Measurements from ENCODE around the gene FICD.

The FICD gene

DNA sequence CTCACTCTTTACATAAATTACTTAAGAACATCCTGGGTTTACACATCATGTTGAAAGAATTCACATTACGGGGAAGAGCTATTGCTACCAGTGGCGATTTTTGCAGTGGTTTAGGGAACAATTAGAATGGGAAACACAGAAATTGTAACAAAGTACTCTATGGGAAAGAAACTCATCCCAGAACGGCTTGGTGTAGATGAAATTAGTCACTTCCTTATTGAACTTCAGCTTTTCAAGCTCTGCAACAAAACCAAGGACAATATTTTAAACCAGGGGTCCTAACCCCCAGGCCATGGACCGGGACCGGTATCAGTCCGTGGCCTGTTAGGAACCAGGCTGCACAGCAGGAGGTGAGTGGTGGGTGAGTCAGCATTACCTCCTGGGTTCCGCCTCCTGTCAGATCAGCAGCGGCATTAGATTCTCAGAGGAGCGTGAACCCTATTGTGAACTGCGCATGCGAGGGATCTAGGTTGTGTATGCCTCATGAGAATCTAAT is 32.3 kb upstream of the FICD start:
- Histone ChIP-seq H4K20me1 (ENCODE audit: insufficient read depth, low read length) (no peaks in the 10 kb centered on the region), H3K9me3 (ENCODE audit: low read length) (no peaks in the 10 kb centered on the region), H3K27me3 (ENCODE audit: insufficient read depth, low read length) (no peaks in the 10 kb centered on the region), H3K9me2 (ENCODE audit: low read depth, low read length) (no peaks in the 10 kb centered on the region), H3F3A (ENCODE audit: insufficient read depth, low read length) (no peaks in the 10 kb centered on the region), H2AFZ (ENCODE audit: low read length) (no peak overlapping the region), H3K79me2 (ENCODE audit: insufficient read depth, low read length) (no peaks in the 10 kb centered on the region), H3K36me3 (ENCODE audit: insufficient read depth, low read length) (no peaks in the 10 kb centered on the region), H3K4me3 (ENCODE audit: low read depth, low read length, poor library complexity, severe bottlenecking) (no peak overlapping the region), H3K4me1 (ENCODE audit: insufficient read depth, low read length, severe bottlenecking) (no peaks in the 10 kb centered on the region), H3K4me2 (ENCODE audit: low read length) (no peak overlapping the region), H3K9ac (ENCODE audit: low read length) (no peak overlapping the region), H3K27ac (ENCODE audit: low read depth, low read length, poor library complexity, severe bottlenecking) (no peak overlapping the region)
- TF ChIP-seq, protein P1, sequence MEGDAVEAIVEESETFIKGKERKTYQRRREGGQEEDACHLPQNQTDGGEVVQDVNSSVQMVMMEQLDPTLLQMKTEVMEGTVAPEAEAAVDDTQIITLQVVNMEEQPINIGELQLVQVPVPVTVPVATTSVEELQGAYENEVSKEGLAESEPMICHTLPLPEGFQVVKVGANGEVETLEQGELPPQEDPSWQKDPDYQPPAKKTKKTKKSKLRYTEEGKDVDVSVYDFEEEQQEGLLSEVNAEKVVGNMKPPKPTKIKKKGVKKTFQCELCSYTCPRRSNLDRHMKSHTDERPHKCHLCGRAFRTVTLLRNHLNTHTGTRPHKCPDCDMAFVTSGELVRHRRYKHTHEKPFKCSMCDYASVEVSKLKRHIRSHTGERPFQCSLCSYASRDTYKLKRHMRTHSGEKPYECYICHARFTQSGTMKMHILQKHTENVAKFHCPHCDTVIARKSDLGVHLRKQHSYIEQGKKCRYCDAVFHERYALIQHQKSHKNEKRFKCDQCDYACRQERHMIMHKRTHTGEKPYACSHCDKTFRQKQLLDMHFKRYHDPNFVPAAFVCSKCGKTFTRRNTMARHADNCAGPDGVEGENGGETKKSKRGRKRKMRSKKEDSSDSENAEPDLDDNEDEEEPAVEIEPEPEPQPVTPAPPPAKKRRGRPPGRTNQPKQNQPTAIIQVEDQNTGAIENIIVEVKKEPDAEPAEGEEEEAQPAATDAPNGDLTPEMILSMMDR (IDR thresholded peaks at IDR 0.05; ENCODE audit: low read length), result no peak
- no peak for TF ChIP-seq EZH2 (IDR thresholded peaks at IDR 0.05; ENCODE audit: borderline replicate concordance, low read length)

DNA sequence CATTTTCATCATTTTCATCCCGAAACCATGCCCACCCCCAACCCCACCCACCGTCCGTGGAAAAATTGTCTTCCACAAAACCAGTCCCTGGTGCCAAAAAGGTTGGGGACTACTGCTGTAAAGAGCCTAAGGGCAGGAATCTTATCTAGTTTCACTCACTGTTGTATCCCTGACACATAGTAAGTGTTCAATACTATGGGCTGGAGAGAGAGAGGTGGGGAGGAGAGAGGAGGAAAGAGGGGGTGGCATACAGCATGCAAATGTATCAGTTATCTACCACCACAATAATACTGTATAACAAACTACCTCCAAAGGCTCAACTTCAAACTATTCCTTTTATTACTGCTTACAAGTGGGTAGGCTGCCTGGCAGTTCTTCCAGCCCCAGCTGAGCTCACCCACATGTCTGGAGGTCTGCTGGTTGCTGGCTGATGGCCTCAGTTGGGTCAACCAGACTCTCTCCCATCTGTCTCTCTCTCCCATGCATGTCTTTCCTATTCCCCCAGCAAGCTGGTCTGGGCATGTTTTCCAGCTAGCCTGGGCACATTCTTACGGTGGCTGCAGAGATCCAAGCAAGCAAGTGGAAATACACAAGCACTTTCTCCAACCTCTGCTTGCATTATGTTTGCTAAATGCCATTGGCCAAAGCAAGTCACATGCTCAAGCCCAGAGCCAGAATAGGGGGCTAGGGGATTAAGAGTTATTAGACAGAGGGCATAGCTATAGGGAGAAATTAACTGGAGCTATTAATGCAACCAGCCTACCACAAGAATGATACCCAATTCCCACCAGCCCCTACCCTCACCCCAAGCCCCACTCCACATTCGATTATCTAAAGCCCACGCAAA is 31.6 kb upstream of the FICD start:
- Histone ChIP-seq H3K27ac (ENCODE audit: low read depth, low read length, poor library complexity, severe bottlenecking) (no peak overlapping the region), H3K9ac (ENCODE audit: low read length) (no peak overlapping the region), H3K4me2 (ENCODE audit: low read length) (no peak overlapping the region), H3K79me2 (ENCODE audit: insufficient read depth, low read length) (no peaks in the 10 kb centered on the region), H3F3A (ENCODE audit: insufficient read depth, low read length) (no peaks in the 10 kb centered on the region), H3K36me3 (ENCODE audit: insufficient read depth, low read length) (no peaks in the 10 kb centered on the region), H3K9me2 (ENCODE audit: low read depth, low read length) (no peaks in the 10 kb centered on the region), H3K4me1 (ENCODE audit: insufficient read depth, low read length, severe bottlenecking) (no peaks in the 10 kb centered on the region), H3K4me3 (ENCODE audit: low read depth, low read length, poor library complexity, severe bottlenecking) (no peak overlapping the region), H2AFZ (ENCODE audit: low read length) (no peak overlapping the region), H3K9me3 (ENCODE audit: low read length) (no peaks in the 10 kb centered on the region), H4K20me1 (ENCODE audit: insufficient read depth, low read length) (no peaks in the 10 kb centered on the region), H3K27me3 (ENCODE audit: insufficient read depth, low read length) (no peaks in the 10 kb centered on the region)
- no peak for TF ChIP-seq EZH2 (IDR thresholded peaks at IDR 0.05; ENCODE audit: borderline replicate concordance, low read length)
- TF ChIP-seq, protein P1 (IDR thresholded peaks at IDR 0.05; ENCODE audit: low read length), result no peak

DNA sequence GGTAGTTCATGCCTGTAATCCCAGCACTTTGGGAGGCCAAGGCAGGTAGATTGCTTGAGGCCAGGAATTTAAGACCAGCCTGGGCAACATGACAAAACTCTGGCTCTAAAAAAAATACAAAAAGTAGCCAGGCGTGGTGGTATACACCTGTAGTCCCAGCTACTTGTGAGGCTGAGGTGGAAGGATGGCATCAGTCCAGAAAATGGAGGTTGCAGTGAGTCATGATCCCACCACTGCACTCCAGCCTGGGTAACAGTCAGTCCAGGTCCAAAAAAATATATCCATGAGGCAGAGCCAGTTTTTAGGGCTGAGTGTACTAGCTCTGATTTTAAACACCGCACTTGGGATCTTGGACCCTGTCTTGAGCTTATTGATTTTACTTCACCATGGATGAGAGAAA is 30.6 kb upstream of the FICD start:
- no peaks in the 10 kb centered on the region for H4K20me1 ChIP-seq (ENCODE audit: insufficient read depth, low read length)
- no peak overlapping the region for H3K4me3 ChIP-seq (ENCODE audit: low read depth, low read length, poor library complexity, severe bottlenecking)
- H3K9me2 ChIP-seq (ENCODE audit: low read depth, low read length), result no peaks in the 10 kb centered on the region
- H3K4me2 ChIP-seq (ENCODE audit: low read length), result no peak overlapping the region
- H3K9me3 ChIP-seq (ENCODE audit: low read length), result no peaks in the 10 kb centered on the region
- no peaks in the 10 kb centered on the region for H3K79me2 ChIP-seq (ENCODE audit: insufficient read depth, low read length)
- no peaks in the 10 kb centered on the region for H3K27me3 ChIP-seq (ENCODE audit: insufficient read depth, low read length)
- no peak overlapping the region for H3K27ac ChIP-seq (ENCODE audit: low read depth, low read length, poor library complexity, severe bottlenecking)
- H3F3A ChIP-seq (ENCODE audit: insufficient read depth, low read length), result no peaks in the 10 kb centered on the region
- H3K36me3 ChIP-seq (ENCODE audit: insufficient read depth, low read length), result no peaks in the 10 kb centered on the region
- H3K4me1 ChIP-seq (ENCODE audit: insufficient read depth, low read length, severe bottlenecking), result no peaks in the 10 kb centered on the region
- H3K9ac ChIP-seq (ENCODE audit: low read length), result no peak overlapping the region
- TF ChIP-seq, protein P1 (IDR thresholded peaks at IDR 0.05; ENCODE audit: low read length), result no peak
- no peak for TF ChIP-seq EZH2 (IDR thresholded peaks at IDR 0.05; ENCODE audit: borderline replicate concordance, low read length)
- H2AFZ ChIP-seq (ENCODE audit: low read length), result no peak overlapping the region
